ENCODE data around the gene CCND2.

Gene CCND2

GRCh38 chr12:4308334-4308950, 34.9 kb downstream of the CCND2 start:
- no peak overlapping the region for H3K27ac ChIP-seq
- TF ChIP-seq ZFX (IDR thresholded peaks at IDR 0.05) (no peak), CTCF (conservative IDR thresholded peaks at IDR 0.05) (no peak)

GRCh38 chr12:4311776-4312175, 38.2 kb downstream of the CCND2 start:
- no peak overlapping the region for H3K27ac ChIP-seq
- TF ChIP-seq ZFX (IDR thresholded peaks at IDR 0.05) (no peak), CTCF (conservative IDR thresholded peaks at IDR 0.05) (no peak)

GRCh38 chr12:4312251-4312650, 38.7 kb downstream of the CCND2 start:
- TF ChIP-seq ZFX (IDR thresholded peaks at IDR 0.05): no peak
- TF ChIP-seq CTCF (conservative IDR thresholded peaks at IDR 0.05): no peak
- H3K27ac ChIP-seq: no peak overlapping the region

- TF ChIP-seq ZFX (IDR thresholded peaks at IDR 0.05) (0 out of 2 replicates have a peak, but pooled peaks have one; percentile 72), CTCF (conservative IDR thresholded peaks at IDR 0.05) (no peak)
Observed at GRCh38 chr12:4320497-4320852, 46.9 kb downstream of the CCND2 start.

GRCh38 chr12:4320853-4321701, 47.5 kb downstream of the CCND2 start, which contains the start of gene TIGAR:
TSS of gene TIGAR (plus strand) at chr12:4321213. CDS start at chr12:4321272, 59 bp downstream.
- H3K27ac ChIP-seq: peak within 1 kb of the TSS; percentile 79
- TF ChIP-seq ZFX (IDR thresholded peaks at IDR 0.05): peak; percentile 18; the same call in 1 of the 2 replicates
- TF ChIP-seq CTCF (conservative IDR thresholded peaks at IDR 0.05): no peak

More at GRCh38 chr12:4320497-4320852, 46.9 kb downstream of the CCND2 start:
- H3K27ac ChIP-seq: peak overlapping the region; percentile 79

- TF ChIP-seq ZFX (IDR thresholded peaks at IDR 0.05): no peak
- TF ChIP-seq CTCF (conservative IDR thresholded peaks at IDR 0.05): no peak
- no peak overlapping the region for H3K27ac ChIP-seq
Observed at GRCh38 chr12:4322726-4323125, 49.2 kb downstream of the CCND2 start.

Data from C4-2B (cell line).